HG03442 (cell line): Measurements from ENCODE around the gene PCGF1.

ENCODE experiments used
- ATAC-seq: cut with Tn5 transposase; IDR thresholded peaks from one replicate; pipeline ENCODE4 v1.9.1; 2021; ENCODE audit warnings: mild to moderate bottlenecking, moderate library complexity; ENCODE audit not compliant: unreplicated experiment

PCGF1 gene

GRCh38 chr2:74537140-74537539 lies 29.6 kb upstream of the PCGF1 start:
- no peak for ATAC-seq

GRCh38 chr2:74536166-74536950 lies 28.9 kb upstream of the PCGF1 start:
- ATAC-seq: no peak

GRCh38 chr2:74535440-74535965 lies 28.0 kb upstream of the PCGF1 start:
- no peak for ATAC-seq

- no peak for ATAC-seq
Observed at GRCh38 chr2:74534411-74534810, 26.9 kb upstream of the PCGF1 start.

- no peak for ATAC-seq
Observed at GRCh38 chr2:74533464-74533863, 26.0 kb upstream of the PCGF1 start.

- ATAC-seq: no peak
Observed at GRCh38 chr2:74532222-74532621, 24.7 kb upstream of the PCGF1 start.

- no peak for ATAC-seq
Observed at GRCh38 chr2:74531666-74532065, 24.2 kb upstream of the PCGF1 start.

- ATAC-seq: peak; percentile 24
Observed at GRCh38 chr2:74530239-74531187, 23.0 kb upstream of the PCGF1 start.

- ATAC-seq: peak; percentile 78
Observed at GRCh38 chr2:74529357-74530238, 22.1 kb upstream of the PCGF1 start, which contains the start of the genes AUP1 and HTRA2. AUP1 (minus strand) TSS chr2:74529706; CDS start chr2:74529629, 77 bp downstream. HTRA2 (plus strand) TSS chr2:74529933; CDS start chr2:74530007, 74 bp downstream.

GRCh38 chr2:74528600-74529356 lies 21.3 kb upstream of the PCGF1 start:
- peak; percentile 5 for ATAC-seq

GRCh38 chr2:74527741-74528140 lies 20.2 kb upstream of the PCGF1 start:
- ATAC-seq: no peak

GRCh38 chr2:74526649-74527230 lies 19.2 kb upstream of the PCGF1 start:
- no peak for ATAC-seq

- no peak for ATAC-seq
Observed at GRCh38 chr2:74525717-74526648, 18.5 kb upstream of the PCGF1 start, which contains the start of gene DQX1. DQX1 (minus strand) TSS chr2:74526231; CDS start chr2:74525729, 502 bp downstream.

- ATAC-seq: no peak
Observed at GRCh38 chr2:74524955-74525716, 17.6 kb upstream of the PCGF1 start.

GRCh38 chr2:74524005-74524404 lies 16.5 kb upstream of the PCGF1 start:
- no peak for ATAC-seq

GRCh38 chr2:74522516-74522915 lies 15.0 kb upstream of the PCGF1 start:
- ATAC-seq: no peak

GRCh38 chr2:74516650-74517049 lies 9.2 kb upstream of the PCGF1 start:
- ATAC-seq: no peak
